Renal cortex interstitium (tissue), 15 donors: Measurements from ENCODE around the gene CASP8. TPM values are rescaled to one million over a fixed set of nuclear protein-coding genes. Genes with fewer than 3 reads are reported as not detected.

Experiments used
- DNase-seq, 11 donors: peaks; one replicate each; pipeline ENCODE4 v3.0.0-alpha.2; 2013; ENCODE audit warnings: low read depth in 9 of 11, low spot score in 4 of 11; ENCODE audit errors: extremely low read depth in 1 of 11
- long read RNA-seq, 16 experiments: transcript quantifications; one replicate each; lab custom pipeline, GENCODE V29; 2026
- polyA plus RNA-seq, 3 donors: library from polyadenylated mRNA; unstranded; fragments of 120-200 nt; gene quantifications; one replicate each; pipeline ENCODE4 v1.2.1, GENCODE V29; 2013; ENCODE audit not compliant: insufficient read length in 3 of 3

CASP8 gene
- polyA plus RNA-seq: 10 to 100 TPM; 11.4 to 15.3 (median 15.2) TPM
- long read RNA-seq, donor 1, partial matches to known transcripts: 6 of 7 reads
- long read RNA-seq, donor 1, other reads (novel, unspliced or antisense): 0 of 7 reads
- long read RNA-seq, donor 2, partial matches to known transcripts: 0 of 1 reads
- long read RNA-seq, donor 2, other reads (novel, unspliced or antisense): 0 of 1 reads
- long read RNA-seq, donor 3: 0 reads
- long read RNA-seq, donor 4: 0 reads
- long read RNA-seq, donor 5: 0 reads
- long read RNA-seq, donor 6: 0 reads
- long read RNA-seq, donor 7: 0 reads
- long read RNA-seq, donor 8: 0 reads
- long read RNA-seq, donor 9, partial matches to known transcripts: 0 of 1 reads
- long read RNA-seq, donor 9, other reads (novel, unspliced or antisense): 0 of 1 reads
- long read RNA-seq, donor 10: 0 reads
- long read RNA-seq, donor 11, partial matches to known transcripts: 0 of 1 reads
- long read RNA-seq, donor 11, other reads (novel, unspliced or antisense): 0 of 1 reads
- long read RNA-seq, donor 12, partial matches to known transcripts: 0 of 1 reads
- long read RNA-seq, donor 12, other reads (novel, unspliced or antisense): 0 of 1 reads
- long read RNA-seq, donor 13, partial matches to known transcripts: 9 of 10 reads
- long read RNA-seq, donor 13, other reads (novel, unspliced or antisense): 0 of 10 reads
- long read RNA-seq, donor 14: 0 reads
- long read RNA-seq, donor 15: 0 reads
- long read RNA-seq, donor 16, partial matches to known transcripts: 5 of 6 reads
- long read RNA-seq, donor 16, other reads (novel, unspliced or antisense): 0 of 6 reads

- DNase-seq: no peak
Observed at GRCh38 chr2:201260302-201260800, at the start of gene CASP8. Gene CASP8, plus strand, starts transcription at chr2:201260536. Its CDS starts 5,951 bp downstream, at chr2:201266487.

- no peak for DNase-seq
Observed at GRCh38 chr2:201215963-201216362, 44.4 kb upstream of the CASP8 start.

- DNase-seq: no peak
Observed at GRCh38 chr2:201216918-201217317, 43.4 kb upstream of the CASP8 start.

- DNase-seq: no peak
Observed at GRCh38 chr2:201218780-201219179, 41.6 kb upstream of the CASP8 start.

- DNase-seq: no peak
Observed at GRCh38 chr2:201219328-201220096, 40.8 kb upstream of the CASP8 start.

- DNase-seq: no peak
Observed at GRCh38 chr2:201220102-201220570, 40.2 kb upstream of the CASP8 start.

- no peak for DNase-seq
Observed at GRCh38 chr2:201223089-201224073, 37.0 kb upstream of the CASP8 start.

- no peak for DNase-seq
Observed at GRCh38 chr2:201228271-201228911, 31.9 kb upstream of the CASP8 start.

- DNase-seq: no peak
Observed at GRCh38 chr2:201228912-201229290, 31.4 kb upstream of the CASP8 start.

- DNase-seq: peak; percentile 75 to 90 (median 83)
Observed at GRCh38 chr2:201231781-201232466, 28.4 kb upstream of the CASP8 start.

- DNase-seq: no peak
Observed at GRCh38 chr2:201232467-201232815, 27.9 kb upstream of the CASP8 start.

- no peak for DNase-seq
Observed at GRCh38 chr2:201233192-201233811, 27.0 kb upstream of the CASP8 start.

- DNase-seq: no peak
Observed at GRCh38 chr2:201233812-201234662, 26.3 kb upstream of the CASP8 start.

- no peak for DNase-seq
Observed at GRCh38 chr2:201234663-201235135, 25.6 kb upstream of the CASP8 start.
